ENCODE data around the gene GREB1L.
"Not testable (repeated sequence)": the region's sequence is repeated elsewhere in the genome, so short reads cannot be mapped to it uniquely, and the experiment has no call there.

GREB1L gene

DNA sequence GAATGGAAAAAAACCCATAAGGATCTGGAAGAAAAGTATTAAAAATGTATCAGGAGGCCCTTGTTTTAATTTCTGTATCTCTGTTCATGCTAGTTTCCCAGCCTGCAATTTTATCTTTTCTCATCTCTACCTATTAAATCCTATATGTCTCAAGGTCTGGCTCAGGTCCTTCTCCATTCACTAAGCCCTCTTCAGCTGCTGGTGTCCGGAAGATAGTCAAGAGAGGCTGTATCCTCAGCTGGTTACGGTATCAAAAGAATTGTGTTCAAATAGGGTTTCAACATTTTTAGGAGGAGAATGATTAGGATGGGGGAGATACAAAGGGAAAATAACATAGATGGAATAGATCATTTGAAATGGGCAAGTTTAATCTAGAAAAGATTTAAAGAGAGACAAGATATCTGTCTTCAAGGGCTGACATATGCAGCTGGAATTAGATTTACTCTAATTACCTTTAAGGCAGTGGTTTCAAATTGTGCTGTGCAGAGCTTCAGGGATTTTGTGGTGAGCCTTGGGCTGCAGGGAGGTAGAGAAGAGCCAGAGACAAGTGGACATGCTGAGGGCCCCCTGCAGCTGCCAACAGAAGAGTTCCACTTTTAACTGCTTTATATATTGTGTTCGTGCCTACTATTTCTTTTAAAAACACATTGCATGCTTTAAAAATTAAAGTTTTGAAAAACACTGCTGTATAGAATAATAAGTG is 24.1 kb downstream of the GREB1L start:
- DNase-seq = no peak

DNA sequence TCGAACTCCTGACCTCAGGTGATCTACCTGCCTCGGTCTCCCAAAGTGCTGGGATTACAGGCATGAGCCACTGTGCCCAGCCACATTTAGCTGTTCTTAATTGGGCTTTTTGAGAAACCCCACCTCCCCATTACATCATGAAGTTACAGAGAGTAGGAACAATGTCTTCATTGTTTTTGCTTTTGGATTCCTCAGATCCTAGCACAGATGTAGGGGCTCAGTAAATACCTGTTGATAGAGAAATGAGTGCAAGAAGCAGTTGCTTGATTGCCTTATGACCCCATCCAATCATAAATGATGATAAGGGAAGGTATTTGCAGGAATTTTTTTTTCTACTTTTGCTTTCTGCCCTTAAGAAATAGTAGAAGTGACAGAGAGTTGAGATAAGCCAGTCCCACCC is 25.4 kb downstream of the GREB1L start:
- no peak for DNase-seq

DNA sequence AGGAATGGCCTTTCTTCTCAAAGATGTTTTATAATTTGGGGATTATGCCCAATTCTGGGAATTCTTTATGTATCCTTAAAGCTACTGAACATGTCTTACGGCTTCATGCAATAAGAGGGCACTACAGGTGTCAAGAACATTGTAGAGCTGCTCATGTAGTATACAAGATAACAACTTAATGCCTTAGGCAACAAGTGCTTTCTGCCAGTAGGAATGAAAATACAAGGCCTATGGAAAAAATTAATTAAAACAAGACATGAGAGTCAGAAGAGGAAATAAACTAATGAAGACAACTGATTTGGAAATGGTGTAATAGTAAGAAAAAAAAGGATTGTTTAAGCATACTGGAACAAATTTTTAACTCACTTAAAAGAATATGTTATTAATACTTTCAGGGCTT is 27.3 kb downstream of the GREB1L start:
- no peak for DNase-seq

DNA sequence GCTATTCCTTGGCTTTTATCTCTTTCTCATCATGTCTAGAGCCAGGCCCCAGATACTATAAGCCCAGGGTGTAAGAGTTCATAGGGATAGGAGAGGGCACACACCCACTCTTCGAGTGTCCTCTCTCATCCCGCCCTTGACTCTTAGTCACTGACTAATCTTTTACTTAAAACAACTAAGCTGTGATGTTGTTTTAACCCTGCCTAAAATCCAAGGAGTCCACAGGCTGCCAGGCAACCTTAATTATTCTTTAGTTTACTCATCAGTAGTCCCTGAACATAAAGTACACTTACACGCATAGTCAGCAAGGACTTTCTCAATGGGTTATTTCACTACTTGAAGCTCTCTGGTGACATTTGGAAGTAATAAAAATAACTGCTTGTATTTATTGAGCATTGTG is 28.4 kb downstream of the GREB1L start:
- no peak for DNase-seq

DNA sequence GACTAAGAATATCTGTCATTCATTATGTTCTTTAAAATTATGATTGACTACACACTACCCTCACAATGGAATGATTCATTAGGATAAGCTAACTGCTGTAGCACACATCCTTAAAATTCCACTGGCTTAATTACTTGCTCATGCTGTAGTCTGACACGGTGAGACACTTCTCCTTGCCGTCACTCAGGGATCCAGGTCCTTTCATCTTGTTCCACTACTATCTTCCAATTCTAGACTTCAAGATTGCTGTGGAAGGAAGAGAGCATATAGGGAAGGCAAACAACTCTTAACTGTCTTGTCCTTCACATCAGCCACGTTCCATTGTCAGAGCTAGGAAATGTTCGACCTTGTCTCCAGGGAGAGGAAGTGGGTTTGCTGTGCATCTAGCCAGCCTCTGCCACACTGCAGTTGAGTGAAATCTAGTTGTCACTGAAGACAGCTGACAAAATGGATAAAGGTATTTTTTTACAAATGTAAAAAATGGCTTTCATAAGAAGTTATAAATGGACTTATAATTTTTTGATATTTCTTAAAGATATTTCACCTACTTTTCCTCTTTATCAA is 30.1 kb downstream of the GREB1L start:
- no peak for DNase-seq

DNA sequence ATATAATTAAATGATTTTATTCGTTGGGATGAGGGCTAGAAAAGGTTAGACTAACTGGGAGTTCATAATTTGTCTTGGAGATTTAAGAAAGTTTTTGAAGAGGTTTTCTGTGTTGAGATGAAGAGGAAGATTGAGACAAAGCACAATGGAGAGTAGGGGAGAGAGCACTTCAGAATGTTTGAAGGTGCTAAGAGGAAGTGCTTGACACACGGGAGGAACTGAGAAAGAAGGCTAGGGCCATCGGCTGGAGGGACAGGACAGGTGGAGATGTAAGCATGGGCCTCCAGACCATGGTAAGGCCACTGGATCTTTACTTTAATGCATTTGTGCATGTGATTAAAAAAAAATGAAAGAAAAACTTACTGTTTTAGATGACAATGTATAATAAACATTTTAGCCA is 31.5 kb downstream of the GREB1L start:
- DNase-seq = no peak

DNA sequence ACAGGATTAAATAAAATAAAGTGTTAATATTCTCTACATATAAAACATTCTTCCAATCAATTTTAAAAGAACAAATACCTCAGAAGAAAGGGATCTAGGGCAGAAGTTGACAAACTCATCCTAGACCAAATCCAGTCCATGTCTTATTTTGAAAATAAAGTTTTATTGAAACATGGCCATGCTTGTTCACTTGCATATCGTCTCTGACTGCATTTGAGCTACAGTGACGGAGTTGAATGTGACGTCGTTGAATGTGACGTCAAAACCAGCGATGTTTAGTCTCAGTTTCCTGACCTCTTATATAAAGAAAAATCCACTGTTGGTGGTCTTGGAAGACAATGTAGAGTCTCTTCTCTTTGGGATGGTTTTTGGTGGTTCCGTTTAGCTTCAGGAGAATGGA is 33.6 kb downstream of the GREB1L start:
- DNase-seq = no peak

DNA sequence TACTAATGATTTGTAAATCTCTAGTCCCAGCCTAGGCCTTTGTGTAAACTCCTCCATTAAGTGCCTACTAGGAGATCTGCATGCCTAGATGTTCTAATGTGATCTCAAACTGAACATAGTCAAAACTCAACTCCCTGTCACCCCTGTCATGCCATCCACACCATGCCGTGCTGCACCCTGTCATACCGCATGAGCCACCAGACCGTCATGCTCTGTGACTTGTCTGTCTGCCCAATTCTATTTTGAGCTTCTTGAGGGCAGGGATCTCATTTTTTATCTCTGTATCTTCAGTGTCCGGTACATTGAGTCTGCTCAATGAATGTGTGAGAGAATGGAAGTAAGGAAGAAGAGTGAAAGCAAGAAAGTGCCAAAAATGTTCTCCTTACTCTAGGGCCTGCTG is 35.5 kb downstream of the GREB1L start:
- no peak for DNase-seq

DNA sequence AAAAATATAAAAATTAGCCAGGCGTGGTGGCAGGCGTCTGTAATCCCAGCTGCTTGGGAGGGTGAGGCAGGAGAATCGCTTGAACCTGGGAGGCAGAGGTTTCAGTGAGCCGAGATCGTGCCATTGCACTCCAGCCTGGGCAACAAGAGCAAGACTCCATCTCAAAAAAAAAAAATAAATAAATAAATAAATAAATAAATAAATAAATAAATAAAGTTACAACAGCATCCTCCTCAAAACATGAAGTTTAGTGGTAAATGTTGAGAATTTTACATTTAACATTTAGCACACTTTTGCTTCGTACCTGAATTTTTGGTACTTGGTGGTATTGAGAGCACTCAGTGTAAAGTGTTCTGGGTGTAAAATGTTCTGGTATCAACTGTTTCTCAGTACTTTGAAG is 36.2 kb downstream of the GREB1L start:
- DNase-seq = not testable (repeated sequence)

DNA sequence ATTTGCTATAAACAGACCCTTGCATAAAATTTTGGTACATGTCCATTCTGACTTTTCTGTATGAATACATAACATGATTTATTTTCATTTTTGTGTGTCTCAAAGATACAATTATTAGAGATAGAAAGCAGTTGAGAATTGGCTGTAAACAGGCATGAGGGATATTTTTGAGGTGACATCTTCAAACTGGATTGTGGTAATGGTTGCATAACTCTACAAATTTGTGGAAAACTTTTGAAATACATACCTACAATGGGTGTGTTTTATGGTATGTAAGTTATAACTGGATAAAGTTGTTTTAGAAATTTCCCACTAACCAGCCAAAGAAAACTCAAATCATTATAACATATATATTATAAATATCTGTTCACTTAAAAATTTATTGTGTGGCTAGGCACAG is 39.6 kb downstream of the GREB1L start:
- no peak for DNase-seq

DNA sequence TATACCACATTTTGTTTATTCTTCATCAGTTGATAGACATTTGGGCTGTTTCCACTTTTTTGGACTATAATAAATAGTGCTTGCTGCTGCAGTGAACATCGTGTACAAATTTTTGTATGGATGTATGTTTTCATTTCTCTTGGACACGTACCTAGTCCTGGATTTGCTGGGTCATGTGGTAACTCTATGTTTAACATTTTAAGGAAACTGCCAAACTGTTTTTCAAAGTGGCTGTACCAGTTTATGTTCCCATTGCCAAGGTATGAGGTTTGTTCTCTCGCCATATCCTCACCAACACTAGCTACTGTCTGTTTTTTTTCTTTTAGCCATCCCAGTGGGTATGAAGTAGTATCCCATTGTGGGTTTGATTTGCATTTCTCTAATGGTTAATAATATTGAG is 42.5 kb downstream of the GREB1L start:
- no peak for DNase-seq

DNA sequence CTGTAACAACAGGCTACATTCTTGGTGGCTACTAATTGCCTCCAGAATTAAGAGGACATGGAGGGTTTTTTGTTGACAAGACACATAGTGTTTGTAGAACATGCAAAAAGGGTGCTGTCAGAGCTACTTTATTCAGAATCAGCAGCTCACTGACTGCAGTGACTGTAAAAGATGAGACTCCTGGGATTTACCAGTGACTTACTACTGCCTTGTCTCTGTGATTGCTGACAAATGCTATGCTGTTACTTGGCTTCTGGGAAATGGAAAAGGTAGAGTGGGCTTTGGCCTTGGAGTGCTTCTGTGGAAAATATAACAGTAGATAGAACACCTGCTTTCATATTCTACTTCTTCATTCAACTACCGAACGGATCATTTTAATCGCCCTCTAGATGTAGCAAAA is 47.8 kb downstream of the GREB1L start:
- DNase-seq = no peak

DNA sequence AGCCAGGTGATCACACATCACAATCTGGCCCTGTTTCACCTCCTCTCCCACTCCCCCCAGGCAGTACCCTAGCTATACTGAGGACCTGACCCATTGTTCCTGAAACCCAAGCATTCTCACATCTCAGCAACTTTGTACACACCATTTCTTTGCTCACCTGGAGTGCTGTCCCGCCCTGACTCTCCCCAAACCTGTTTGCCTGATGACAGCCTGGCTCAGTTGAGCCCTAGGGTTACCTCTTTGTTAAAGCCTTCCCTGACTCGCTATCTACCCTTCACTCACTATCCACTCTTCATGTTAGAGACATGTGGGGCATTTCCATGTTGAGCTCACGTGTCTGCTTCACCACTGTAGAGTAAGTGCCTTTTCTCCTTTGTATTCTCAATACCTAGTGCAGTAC is 49.1 kb downstream of the GREB1L start:
- no peak for DNase-seq

DNA sequence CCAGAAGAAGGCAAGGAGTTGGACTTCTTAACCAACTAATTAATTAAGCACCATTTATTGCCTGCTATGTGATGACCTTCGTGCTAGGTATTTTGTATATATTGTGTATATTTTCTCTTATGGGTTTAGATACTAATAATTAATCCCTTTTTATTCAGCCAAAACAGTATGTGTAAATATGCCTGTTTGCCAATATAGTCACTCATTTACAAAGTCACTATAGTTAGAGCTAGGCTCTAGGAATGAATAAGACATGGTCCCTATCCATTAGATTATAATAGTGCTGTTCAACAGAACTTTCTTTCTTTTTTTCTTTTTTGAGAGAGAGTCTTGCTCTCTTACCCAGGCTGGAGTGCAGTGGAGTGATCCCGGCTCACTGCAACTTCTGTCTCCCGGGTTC is 51.4 kb downstream of the GREB1L start:
- DNase-seq = no peak

DNA sequence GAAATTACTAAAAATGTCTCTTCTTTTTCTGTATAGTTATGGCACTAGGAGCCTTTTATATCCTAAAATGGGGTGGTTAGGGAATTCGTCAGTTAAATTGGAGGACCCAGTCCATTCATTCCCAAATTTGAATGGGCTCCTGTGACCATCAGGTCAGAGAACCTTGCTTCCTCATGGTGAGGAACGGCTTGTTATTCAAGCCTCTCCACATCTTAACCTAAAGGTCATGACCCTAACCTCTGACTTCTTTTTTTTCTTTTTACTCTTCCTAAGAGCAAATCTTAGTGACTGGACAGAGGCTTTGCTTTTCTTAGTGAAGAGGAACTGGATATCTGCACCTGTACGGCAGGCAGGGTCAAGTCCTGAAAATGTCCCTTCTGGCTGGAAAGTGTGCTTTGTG is 53.1 kb downstream of the GREB1L start:
- DNase-seq = no peak

DNA sequence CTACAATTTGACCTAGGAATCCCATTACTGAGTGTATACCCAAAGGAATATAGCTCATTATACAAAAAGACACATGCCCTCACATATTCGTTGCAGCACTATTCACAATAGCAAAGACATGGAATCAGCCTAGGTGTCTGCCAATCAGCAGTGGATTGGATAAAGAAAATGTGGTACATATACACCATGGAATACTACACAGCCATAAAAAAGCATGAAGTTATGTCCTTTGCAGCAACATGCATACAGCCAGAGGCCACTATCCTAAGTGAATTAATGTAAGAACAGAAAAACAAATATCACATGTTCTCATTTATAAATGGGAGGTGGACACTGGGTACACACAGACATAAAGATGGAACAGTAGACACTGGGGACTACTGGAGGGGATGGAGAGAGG is 54.0 kb downstream of the GREB1L start:
- no peak for DNase-seq

DNA sequence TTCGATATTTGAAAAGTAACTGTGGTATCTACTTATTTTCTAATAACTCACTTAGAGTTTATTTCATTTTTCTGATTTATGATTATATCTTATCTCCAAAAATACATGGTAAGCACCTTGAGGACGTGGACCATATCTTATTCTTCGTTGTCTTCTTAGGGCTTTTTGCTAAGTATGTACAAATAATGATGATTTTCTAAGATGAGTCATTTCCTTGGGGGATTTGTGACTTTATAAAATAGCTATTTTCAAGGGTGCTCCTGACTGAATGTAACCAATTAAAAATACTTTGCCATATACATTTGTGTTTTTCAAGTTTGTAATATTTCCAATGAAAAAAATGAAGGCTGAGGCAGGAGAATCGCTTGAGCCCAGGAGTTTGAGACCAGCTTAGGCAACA is 56.3 kb downstream of the GREB1L start:
- no peak for DNase-seq

DNA sequence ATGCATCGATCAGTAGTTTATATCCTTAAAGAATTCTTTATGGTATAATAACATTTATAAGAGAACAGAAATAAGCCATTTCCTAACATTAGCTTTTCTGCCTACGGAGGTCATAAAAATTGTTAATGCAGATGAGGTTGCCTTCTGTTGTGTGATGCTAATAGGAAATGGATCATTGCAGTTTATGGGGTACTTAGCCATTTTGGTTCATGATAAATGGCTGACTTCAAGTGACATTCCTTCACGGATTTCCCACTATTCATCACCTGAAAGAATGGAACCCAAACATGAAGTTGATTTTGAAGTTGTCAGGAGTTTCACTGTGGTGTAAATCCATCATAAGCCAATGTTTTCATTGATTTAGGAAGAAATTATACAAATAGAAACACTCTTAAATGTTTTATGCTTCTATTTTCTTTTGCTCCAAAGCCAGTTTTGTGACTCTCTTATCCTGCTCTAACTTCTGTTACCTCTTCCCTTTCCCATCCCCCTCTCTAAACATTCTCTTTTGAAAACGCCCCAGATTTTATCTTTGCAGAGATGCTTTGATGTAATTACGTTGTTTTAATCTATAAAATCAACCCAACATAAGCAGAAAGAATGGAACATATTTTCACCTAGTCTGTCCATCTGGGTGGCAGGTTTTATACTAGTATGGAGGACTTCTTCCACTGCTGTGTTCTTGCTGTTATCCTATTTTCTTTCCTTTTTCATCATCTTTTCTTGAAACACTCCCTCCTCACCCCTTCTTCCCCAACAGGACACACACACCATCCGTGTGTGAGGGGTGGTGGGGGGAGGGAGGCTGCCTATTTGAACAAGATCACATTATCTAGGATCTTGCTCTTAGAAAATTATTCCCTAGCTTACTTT is 58.2 kb downstream of the GREB1L start:
- DNase-seq = no peak

DNA sequence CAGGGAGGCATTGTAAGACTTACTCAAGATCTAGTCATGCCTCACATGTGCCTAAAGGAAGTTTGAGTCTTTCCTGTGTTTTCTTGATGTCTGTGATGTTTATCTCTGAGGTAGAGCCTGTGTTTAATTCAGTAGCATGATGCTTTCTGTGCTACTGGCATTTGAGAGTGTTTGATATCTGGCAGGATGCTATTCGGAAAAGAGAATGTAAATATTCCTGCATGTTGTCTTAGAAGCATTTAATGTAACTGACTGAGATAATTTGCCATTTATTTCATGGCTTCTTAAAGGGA is 58.8 kb downstream of the GREB1L start:
- DNase-seq = no peak

DNA sequence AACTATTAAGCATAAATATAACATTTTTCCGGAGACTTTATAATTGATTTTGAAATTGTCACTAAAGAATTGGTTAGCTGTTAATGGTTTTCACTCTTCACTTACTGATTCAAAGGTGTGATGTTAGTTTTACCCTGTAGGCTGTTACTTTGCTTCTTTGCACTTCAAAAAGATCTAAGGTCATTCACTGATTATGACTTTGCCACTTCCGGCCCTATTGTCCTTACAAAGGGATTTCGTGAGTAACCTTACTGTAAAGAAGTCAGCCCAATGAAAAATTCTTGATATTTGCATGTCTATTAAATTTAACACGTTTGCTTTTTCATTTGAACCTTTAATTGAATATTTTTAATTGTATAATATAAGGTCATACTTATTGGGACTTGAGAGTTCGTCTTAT is 61.4 kb downstream of the GREB1L start:
- no peak for DNase-seq

DNA sequence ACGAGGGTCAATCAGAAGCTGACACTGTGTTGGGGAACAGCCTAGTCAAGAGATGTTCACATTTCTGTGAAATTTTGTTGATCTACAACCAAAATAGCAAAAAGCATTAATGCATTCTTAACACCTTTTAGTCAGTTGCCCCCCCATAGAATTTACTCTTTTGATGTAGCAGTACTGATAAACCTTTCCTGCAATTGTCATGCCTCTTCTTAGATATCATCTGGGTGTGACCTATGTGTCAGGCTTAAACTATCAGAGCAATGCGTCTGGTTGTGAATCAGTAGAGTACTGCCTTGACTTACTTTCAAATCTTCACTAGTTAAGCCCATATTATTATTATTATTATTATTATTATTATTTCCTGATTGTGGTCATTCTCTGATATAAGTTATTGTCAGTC is 61.9 kb downstream of the GREB1L start:
- no peak for DNase-seq

DNA sequence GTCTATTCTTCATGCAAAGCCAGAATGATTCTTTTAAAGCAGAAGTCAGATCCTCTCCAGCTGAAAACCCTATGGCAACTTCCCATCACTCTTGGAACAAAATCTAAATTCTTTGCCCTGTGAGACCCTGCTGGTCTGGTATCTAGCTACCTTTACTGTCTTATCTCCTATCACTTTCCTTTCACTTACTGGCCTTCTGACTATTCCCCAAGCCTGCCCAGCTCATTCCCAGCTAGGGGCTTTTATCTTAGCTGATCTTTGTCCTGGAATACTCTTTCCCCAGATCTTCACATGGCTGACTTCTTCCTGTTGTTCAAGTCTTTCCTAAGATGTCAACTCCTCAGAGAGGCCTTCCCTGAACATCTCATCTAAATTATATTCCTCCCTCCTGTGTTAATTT is 63.6 kb downstream of the GREB1L start:
- no peak for DNase-seq

DNA sequence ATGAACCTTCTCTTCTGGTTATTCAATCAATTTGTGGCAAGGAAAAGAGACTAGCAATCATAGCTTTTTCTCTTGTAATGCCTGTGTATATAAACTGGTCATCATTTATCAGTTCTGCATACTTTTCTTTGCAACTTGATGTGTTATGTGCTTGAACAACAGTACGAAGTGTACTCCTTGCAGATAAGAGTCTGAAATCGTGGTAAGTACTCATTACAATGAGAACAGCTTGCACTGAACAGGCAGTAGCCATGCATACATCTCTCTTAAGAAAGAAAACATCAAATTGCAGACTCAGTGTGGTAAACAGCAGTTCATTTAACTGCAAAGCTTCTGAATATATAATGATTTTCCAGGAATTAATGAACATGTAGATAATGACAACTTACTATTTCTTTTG is 64.3 kb downstream of the GREB1L start:
- no peak for DNase-seq

DNA sequence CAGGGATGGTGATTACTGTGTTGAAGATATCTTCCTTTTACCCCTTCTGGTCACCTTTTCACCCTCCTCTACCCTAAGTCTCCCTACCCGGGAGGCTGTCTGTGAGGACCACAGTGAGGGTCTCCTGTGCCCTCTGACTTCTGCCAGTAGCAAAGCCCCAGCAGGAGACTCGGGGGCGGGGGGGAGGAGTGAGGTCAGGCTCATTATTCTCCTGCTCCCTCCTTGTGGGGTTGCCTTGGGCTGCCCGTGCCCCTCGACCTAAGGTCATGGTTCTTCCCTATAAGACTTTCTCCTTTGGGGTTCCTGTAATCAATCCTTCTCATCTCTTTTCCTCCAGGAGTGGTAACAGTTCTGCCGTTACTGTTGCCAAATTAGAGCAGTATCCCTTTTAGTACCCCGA is 65.5 kb downstream of the GREB1L start:
- DNase-seq = no peak

DNA sequence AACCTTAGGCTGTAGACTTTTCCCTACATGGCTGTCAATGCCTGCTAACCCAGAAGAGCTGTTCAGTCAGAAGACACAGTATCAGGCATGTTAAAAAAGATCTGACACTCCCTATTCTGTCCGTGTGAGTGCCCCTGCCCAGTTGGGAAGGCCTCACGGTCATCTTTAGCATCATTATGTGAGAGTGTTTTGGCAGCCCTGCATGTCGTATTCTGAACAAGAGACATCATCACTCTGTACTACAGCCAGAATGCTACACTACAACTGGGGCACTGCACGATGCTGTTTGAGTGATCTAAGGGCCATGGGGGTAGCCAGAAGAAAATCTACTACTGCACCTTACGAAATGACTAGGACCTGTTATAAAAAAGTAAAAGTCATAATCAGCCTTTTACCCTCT is 67.2 kb downstream of the GREB1L start:
- no peak for DNase-seq

All from activated CD4-positive, alpha-beta T cell treated with anti-CD3 and anti-CD28 coated beads, Interleukin-2, Interleukin-6, amounts not matched to agents 100 ng/mL and 50 ng/mL, durations not matched to agents 16 hours and 8 hours (primary cell).